Measurements from ENCODE around the gene CDH26.

GRCh38 chr20:60062431-60063047, 104.3 kb downstream of the CDH26 start:
- TF ChIP-seq POLR2A (IDR thresholded peaks at IDR 0.05), result no peak
- TF ChIP-seq CTCF (IDR thresholded peaks at IDR 0.05), result no peak

Data from sigmoid colon (tissue), 3 donors.